GM21515 (cell line): Measurements from ENCODE around the gene NDOR1.
"Not testable (repeated sequence)": the region's sequence is repeated elsewhere in the genome, so short reads cannot be mapped to it uniquely, and the experiment has no call there.

Experiments used
- ATAC-seq: cut with Tn5 transposase; IDR thresholded peaks from one replicate; pipeline ENCODE4 v1.9.1; 2021; ENCODE audit not compliant: unreplicated experiment

Gene NDOR1

GRCh38 chr9:137241490-137242268, 36.2 kb downstream of the NDOR1 start:
- ATAC-seq = no peak

- no peak for ATAC-seq
Measured at GRCh38 chr9:137242269-137243203, 37.0 kb downstream of the NDOR1 start.

GRCh38 chr9:137243266-137243625, 37.7 kb downstream of the NDOR1 start:
- not testable (repeated sequence) for ATAC-seq

- no peak for ATAC-seq
Measured at GRCh38 chr9:137243626-137244485, 38.4 kb downstream of the NDOR1 start.

GRCh38 chr9:137244486-137245449, 39.3 kb downstream of the NDOR1 start:
- no peak for ATAC-seq

- no peak for ATAC-seq
Measured at GRCh38 chr9:137245450-137246421, 40.2 kb downstream of the NDOR1 start.

- no peak for ATAC-seq
Measured at GRCh38 chr9:137247135-137247915, 41.8 kb downstream of the NDOR1 start.

- ATAC-seq = no peak
Measured at GRCh38 chr9:137247916-137248175, 42.3 kb downstream of the NDOR1 start.

- ATAC-seq = no peak
Measured at GRCh38 chr9:137250329-137251193, 45.1 kb downstream of the NDOR1 start.

- ATAC-seq = no peak
Measured at GRCh38 chr9:137251194-137251461, 45.6 kb downstream of the NDOR1 start, which contains the start of gene STPG3. STPG3 (plus strand) TSS chr9:137251286; CDS start chr9:137251287, 1 bp downstream.

GRCh38 chr9:137251490-137252268, 46.2 kb downstream of the NDOR1 start:
- ATAC-seq = no peak

GRCh38 chr9:137252555-137253506, 47.3 kb downstream of the NDOR1 start:
- no peak for ATAC-seq

GRCh38 chr9:137253717-137254623, 48.5 kb downstream of the NDOR1 start:
- ATAC-seq = no peak

GRCh38 chr9:137254624-137255447, 49.3 kb downstream of the NDOR1 start, which contains the start of gene NELFB:
NELFB (plus strand) TSS chr9:137255327.
- peak; percentile 78 for ATAC-seq
